HCT116 (cell line): ENCODE data around the gene DHX15. TPM values are rescaled to one million over a fixed set of nuclear protein-coding genes. Genes with fewer than 3 reads are reported as not detected.

Experiments used
- ATAC-seq: fragments of 200-7000 bp; cut with Tn5 transposase; 2 replicates; pipeline ENCODE4 v1.9.1; 2020; ENCODE audit warnings: mild to moderate bottlenecking, moderate library complexity
- BruUV-seq: library from RNA; stranded (reverse); fragments of 400-500 nt; replicated peaks from 2 replicates; lab custom pipeline; 2021; lab: Mats Ljungman, UMichigan
- CTCF ChIA-PET: fragments of 300-600 bp; sonication (Branson Sonifier 250); formaldehyde crosslinking; loops from one replicate; lab custom pipeline; 2021; ENCODE audit warnings: antibody characterized with exemption; lab: Charles Lee
- POLR2A ChIA-PET: fragments of 300-600, 350-600 bp; sonication (Branson Sonifier 250); formaldehyde crosslinking; loops from one replicate; lab custom pipeline; 2021; ENCODE audit warnings: antibody characterized with exemption; lab: Charles Lee
- RAD21 ChIA-PET, 2 experiments: fragments of 300-600 bp; sonication (Branson Sonifier 250); formaldehyde crosslinking; loops; one replicate each; lab custom pipeline; 2023; ENCODE audit warnings: low total read pairs in 2 of 2; ENCODE audit not compliant: uncharacterized antibody in 2 of 2, unreplicated experiment in 2 of 2, low non-redundant PET in 1 of 2; lab: Charles Lee
- DNase-seq: peaks from one replicate; pipeline ENCODE4 v3.0.0-alpha.2; 2010; ENCODE audit warnings: low read depth, low spot score
- H2AFZ ChIP-seq: fragments of 200-600 bp; shearing (Covaris generic), sonication (generic); 2 replicates; pipeline ENCODE4 v1.6.1; 2017; ENCODE audit warnings: low read depth, mixed run types, mixed read lengths, antibody characterized with exemption, low read length; ENCODE audit not compliant: poor library complexity, severe bottlenecking
- H3K27ac ChIP-seq: 2 replicates; pipeline ENCODE4 v1.5.1; 2012; ENCODE audit warnings: low read depth, low read length
- H3K27me3 ChIP-seq: fragments of 200-600 bp; sonication (generic); 2 replicates; pipeline ENCODE4 v1.6.1; 2016; ENCODE audit warnings: mixed run types, low read length, mixed read lengths; ENCODE audit not compliant: insufficient read depth
- H3K36me3 ChIP-seq, 2 experiments: fragments of 200-500 bp in 1 of 2; fragments of 200-600 bp in 1 of 2; sonication (Bioruptor generic) in 1 of 2; sonication (generic) in 1 of 2; 2 replicates each; pipeline versions ENCODE4 v1.5.1 to v1.6.1; 2014 to 2016; ENCODE audit warnings: low read length in 2 of 2, inconsistent platforms in 1 of 2, mixed read lengths in 1 of 2, mixed run types in 1 of 2; ENCODE audit not compliant: insufficient read depth in 2 of 2, control insufficient read depth in 1 of 2
- H3K4me1 ChIP-seq, 2 experiments: fragments of 200-600 bp in 1 of 2; sonication (generic) in 1 of 2; 2 replicates each; pipeline versions ENCODE4 v1.5.1 to v1.6.1; 2012 to 2017; ENCODE audit warnings: low read length in 2 of 2, inconsistent platforms in 1 of 2, mild to moderate bottlenecking in 1 of 2, mixed read lengths in 1 of 2, mixed run types in 1 of 2, moderate library complexity in 1 of 2; ENCODE audit not compliant: insufficient read depth in 2 of 2, control insufficient read depth in 1 of 2
- H3K4me2 ChIP-seq: fragments of 200-600 bp; sonication (generic); 2 replicates; pipeline ENCODE4 v1.6.1; 2017; ENCODE audit warnings: mixed run types, low read length, mixed read lengths
- H3K4me3 ChIP-seq, 2 experiments: fragments of 200-600 bp in 1 of 2; sonication (generic) in 1 of 2; replicated peaks in 1 of 2; 2 replicates each; pipeline ENCODE4 v1.5.1; 2011 to 2016; ENCODE audit warnings: low read length in 2 of 2, control low read depth in 1 of 2, low read depth in 1 of 2, mild to moderate bottlenecking in 1 of 2, mixed read lengths in 1 of 2, mixed run types in 1 of 2
- H3K79me2 ChIP-seq: fragments of 200-600 bp; sonication (generic); 2 replicates; pipeline ENCODE4 v1.6.1; 2017; ENCODE audit warnings: mild to moderate bottlenecking, mixed run types, low read length, moderate library complexity, mixed read lengths; ENCODE audit not compliant: insufficient read depth
- H3K9ac ChIP-seq: fragments of 200-600 bp; sonication (generic); 2 replicates; pipeline ENCODE4 v1.6.1; 2016; ENCODE audit warnings: low read length, mixed read lengths
- H3K9me2 ChIP-seq: fragments of 200-600 bp; sonication (generic), shearing (Covaris generic); 2 replicates; pipeline ENCODE4 v1.6.1; 2017; ENCODE audit warnings: mixed run types, mild to moderate bottlenecking, moderate library complexity; ENCODE audit not compliant: insufficient read depth
- H3K9me3 ChIP-seq, 2 experiments: fragments of 200-500 bp in 1 of 2; fragments of 200-600 bp in 1 of 2; sonication (Bioruptor generic) in 1 of 2; sonication (generic) in 1 of 2; 2 replicates each; pipeline ENCODE4 v1.6.1; 2014 to 2017; ENCODE audit warnings: low read length in 2 of 2, mixed read lengths in 2 of 2, inconsistent platforms in 1 of 2, low read depth in 1 of 2, mild to moderate bottlenecking in 1 of 2, mixed run types in 1 of 2, moderate library complexity in 1 of 2; ENCODE audit not compliant: control insufficient read depth in 1 of 2, insufficient read depth in 1 of 2
- H4K20me1 ChIP-seq: fragments of 200-600 bp; sonication (generic), shearing (Covaris generic); 2 replicates; pipeline ENCODE4 v1.6.1; 2017; ENCODE audit warnings: mixed run types, mild to moderate bottlenecking, moderate library complexity; ENCODE audit not compliant: insufficient read depth
- CBX3 ChIP-seq: IDR thresholded peaks from 2 replicates; pipeline ENCODE4 v1.6.1; 2012; ENCODE audit warnings: low read depth
- CEBPB ChIP-seq: IDR thresholded peaks from 2 replicates; pipeline ENCODE4 v1.6.1; 2012; ENCODE audit warnings: low read depth
- CTCF ChIP-seq, 3 experiments: fragments of 200-600 bp in 1 of 3; sonication (generic) in 1 of 3; IDR thresholded peaks in 2 of 3; conservative IDR thresholded peaks in 1 of 3; 2 replicates each; pipeline ENCODE4 v1.5.1; 2012 to 2017; ENCODE audit warnings: low read depth in 2 of 3, low read length in 2 of 3, antibody characterized with exemption in 1 of 3, borderline replicate concordance in 1 of 3, control low read depth in 1 of 3, mild to moderate bottlenecking in 1 of 3, mixed read lengths in 1 of 3, mixed run types in 1 of 3, moderate library complexity in 1 of 3; ENCODE audit not compliant: insufficient read depth in 1 of 3
- EZH2 ChIP-seq: fragments of 200-600 bp; sonication (generic); IDR thresholded peaks from 2 replicates; pipeline ENCODE4 v1.6.1; 2017; ENCODE audit warnings: antibody characterized with exemption, mixed run types
- EZH2phosphoT487 ChIP-seq: fragments of 200-600 bp; IDR thresholded peaks from 2 replicates; pipeline ENCODE4 v1.6.1; 2018; ENCODE audit warnings: antibody characterized with exemption, borderline replicate concordance
- FOSL1 ChIP-seq: IDR thresholded peaks from 2 replicates; pipeline ENCODE4 v1.6.1; 2012; ENCODE audit warnings: low read depth
- JUND ChIP-seq: IDR thresholded peaks from 2 replicates; pipeline ENCODE4 v1.6.1; 2012
- POLR2A ChIP-seq: IDR thresholded peaks from 2 replicates; pipeline ENCODE4 v1.7.0; 2011; ENCODE audit warnings: borderline replicate concordance; ENCODE audit not compliant: insufficient read depth, insufficient read length; ENCODE audit errors: extremely low read depth
- POLR2AphosphoS5 ChIP-seq: IDR thresholded peaks from 2 replicates; pipeline ENCODE4 v1.6.1; 2011; ENCODE audit warnings: mild to moderate bottlenecking, low read depth, low read length, moderate library complexity
- SP1 ChIP-seq: IDR thresholded peaks from 2 replicates; pipeline ENCODE4 v1.6.1; 2012; ENCODE audit warnings: low read depth
- TCF7L2 ChIP-seq: IDR thresholded peaks from 2 replicates; pipeline ENCODE4 v1.7.0; 2011; ENCODE audit warnings: borderline replicate concordance, inconsistent platforms; ENCODE audit not compliant: insufficient read depth, insufficient read length; ENCODE audit errors: extremely low read depth
- YY1 ChIP-seq: IDR thresholded peaks from 2 replicates; pipeline ENCODE4 v1.6.1; 2011; ENCODE audit warnings: low read length, low read depth, moderate library complexity, mild to moderate bottlenecking; ENCODE audit not compliant: insufficient replicate concordance; ENCODE audit errors: extremely low read depth
- ZBTB33 ChIP-seq: IDR thresholded peaks from 2 replicates; pipeline ENCODE4 v1.6.1; 2011; ENCODE audit warnings: mild to moderate bottlenecking, low read length, moderate library complexity; ENCODE audit not compliant: insufficient replicate concordance; ENCODE audit errors: extremely low read depth
- ZNF274 ChIP-seq: fragments of 200-500 bp; sonication (Bioruptor generic); IDR thresholded peaks from 2 replicates; pipeline ENCODE4 v1.6.1; 2014; ENCODE audit warnings: mild to moderate bottlenecking, low read depth, low read length, inconsistent platforms
- intact Hi-C: fragments of 100-400 bp; cut with micrococcal nuclease; formaldehyde crosslinking; loops from 2 replicates; pipeline ENCODE4 v1.10.0; 2022
- total RNA-seq: library from RNA; stranded (reverse); gene quantifications from one replicate; pipeline ENCODE4 v1.2.1, GENCODE V29; 2021; ENCODE audit not compliant: unreplicated experiment
- TF ChIP-seq, protein P1 (sequence below): IDR thresholded peaks from 2 replicates; pipeline ENCODE4 v1.6.1; 2012

DHX15 gene
- total RNA-seq, 1 experiment from 2014 or later: 195 TPM

DNA sequence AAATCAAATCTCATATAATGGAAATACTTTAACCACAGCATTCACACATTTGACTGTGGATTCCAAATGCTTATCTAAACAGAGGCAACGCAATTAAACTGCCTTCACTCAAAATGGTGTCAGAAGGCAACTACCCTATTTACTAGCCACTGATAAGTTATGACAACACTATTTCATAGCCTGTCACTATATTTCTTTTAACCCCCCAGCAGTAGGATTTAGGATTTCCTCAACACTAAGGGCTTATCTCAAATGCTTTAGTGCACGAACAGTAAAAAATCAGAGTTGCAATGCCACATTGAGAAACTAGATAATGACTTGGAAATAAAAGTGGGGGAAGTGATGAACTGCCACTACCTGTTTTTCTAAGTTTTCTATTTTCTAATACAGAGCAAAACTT lies 66.7 kb downstream of the DHX15 start:
- peaks cover 2 to 24% of the 10 kb centered on the region in 2 experiments; a peak in 3 of 4 replicates for H3K36me3 ChIP-seq
- no peak overlapping the region for H3K27ac ChIP-seq
- intact Hi-C loops: no loop called here
- no peak for DNase-seq
- no peak overlapping the region for H2AFZ ChIP-seq
- H3K9me3 ChIP-seq: no peaks in the 10 kb centered on the region
- BruUV-seq: no TSS peak
- no peaks in the 10 kb centered on the region for H3K4me1 ChIP-seq
- no peak overlapping the region for H3K4me2 ChIP-seq
- H4K20me1 ChIP-seq: peaks cover 39% of the 10 kb centered on the region; the same call in 1 of the 2 replicates
- no peaks in the 10 kb centered on the region for H3K9me2 ChIP-seq
- peaks cover 60% of the 10 kb centered on the region for H3K79me2 ChIP-seq
- ChIA-PET RAD21 (no interaction called here), POLR2A (no interaction called here), CTCF (no interaction called here)
- no peak for ATAC-seq
- TF ChIP-seq FOSL1 (no peak), YY1 (no peak), TCF7L2 (no peak), EZH2phosphoT487 (no peak), CEBPB (no peak), ZBTB33 (no peak), POLR2AphosphoS5 (no peak), CBX3 (no peak), JUND (no peak), POLR2A (no peak), EZH2 (no peak), ZNF274 (no peak), SP1 (no peak), CTCF (IDR thresholded peaks at IDR 0.05 in 2 of 3, conservative IDR thresholded peaks at IDR 0.05 in 1 of 3; ENCODE audit: borderline replicate concordance in 1 of 3, insufficient read depth in 1 of 3, low read depth in 2 of 3, low read length in 2 of 3) (no peak)
- TF ChIP-seq, protein P1, sequence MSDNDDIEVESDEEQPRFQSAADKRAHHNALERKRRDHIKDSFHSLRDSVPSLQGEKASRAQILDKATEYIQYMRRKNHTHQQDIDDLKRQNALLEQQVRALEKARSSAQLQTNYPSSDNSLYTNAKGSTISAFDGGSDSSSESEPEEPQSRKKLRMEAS: no peak
- no peaks in the 10 kb centered on the region for H3K27me3 ChIP-seq
- no peak overlapping the region for H3K9ac ChIP-seq
- no peak overlapping the region for H3K4me3 ChIP-seq
